K562 (cell line): ENCODE data around the gene ARAP1.

Experiments used
- ATF2 ChIP-seq: sonication (generic); formaldehyde crosslinking; IDR thresholded peaks from 2 replicates; pipeline ENCODE4 v1.8.1; 2022; ENCODE audit warnings: missing genetic modification reagents
- CBX8 ChIP-seq: fragments of 200-600 bp; sonication (generic); IDR thresholded peaks from 2 replicates; pipeline ENCODE4 v1.6.1; 2012; ENCODE audit warnings: borderline replicate concordance, mixed run types, low read depth, mild to moderate bottlenecking, moderate library complexity, mixed read lengths, low read length, control low read depth, inconsistent platforms; ENCODE audit not compliant: poor library complexity, severe bottlenecking; ENCODE audit errors: extremely low read depth
- CTCF ChIP-seq, 3 experiments: IDR thresholded peaks in 2 of 3; conservative IDR thresholded peaks in 1 of 3; 2 replicates each; pipeline ENCODE4 v1.5.1; 2011 to 2012; ENCODE audit warnings: low read length in 3 of 3, mild to moderate bottlenecking in 3 of 3, control low read depth in 2 of 3, improper control_type of control experiment in 1 of 3, inconsistent platforms in 1 of 3, low read depth in 1 of 3, mixed read lengths in 1 of 3, moderate library complexity in 1 of 3; ENCODE audit not compliant: insufficient read depth in 2 of 3
- EP300 ChIP-seq: IDR thresholded peaks from 2 replicates; pipeline ENCODE4 v1.6.1; 2012; ENCODE audit warnings: low read length, improper control_type of control experiment
- FOSL1 ChIP-seq: fragments of 200-800 bp; sonication (Bioruptor generic); conservative IDR thresholded peaks from 2 replicates; pipeline ENCODE4 v1.6.1; 2016; ENCODE audit warnings: missing genetic modification characterization, missing compliant biosample characterization
- FOXA1 ChIP-seq: fragments of 450-650 bp; IDR thresholded peaks from 2 replicates; pipeline ENCODE4 v1.6.1; 2016; ENCODE audit warnings: mild to moderate bottlenecking, borderline replicate concordance
- RAD21 ChIP-seq, 2 experiments: fragments of 250-450 bp in 1 of 2; fragments of 450-650 bp in 1 of 2; sonication (Bioruptor Pico) in 1 of 2; formaldehyde crosslinking in 1 of 2; IDR thresholded peaks in 1 of 2; conservative IDR thresholded peaks in 1 of 2; 2 replicates each; pipeline versions ENCODE4 v1.4.0 to v1.8.0; 2020 to 2022; ENCODE audit warnings: mild to moderate bottlenecking in 2 of 2, moderate library complexity in 1 of 2
- RBM25 ChIP-seq: fragments of 200-400 bp; formaldehyde crosslinking; IDR thresholded peaks from 2 replicates; pipeline ENCODE4 v1.6.1; 2018; ENCODE audit warnings: low read length, low read depth, moderate library complexity; ENCODE audit not compliant: severe bottlenecking
- SMC3 ChIP-seq: conservative IDR thresholded peaks from 2 replicates; pipeline ENCODE4 v1.6.1; 2011; ENCODE audit warnings: low read depth, low read length, improper control_type of control experiment; ENCODE audit not compliant: insufficient read depth
- TAF1 ChIP-seq: IDR thresholded peaks from 2 replicates; pipeline ENCODE4 v1.6.1; 2011; ENCODE audit warnings: mild to moderate bottlenecking, low read length, moderate library complexity; ENCODE audit not compliant: insufficient read depth, control insufficient read depth, severe bottlenecking; ENCODE audit errors: extremely low read depth
- USF1 ChIP-seq: sonication (generic); formaldehyde crosslinking; IDR thresholded peaks from 2 replicates; pipeline ENCODE4 v1.9.0; 2022; ENCODE audit warnings: mild to moderate bottlenecking, missing genetic modification reagents

DNA sequence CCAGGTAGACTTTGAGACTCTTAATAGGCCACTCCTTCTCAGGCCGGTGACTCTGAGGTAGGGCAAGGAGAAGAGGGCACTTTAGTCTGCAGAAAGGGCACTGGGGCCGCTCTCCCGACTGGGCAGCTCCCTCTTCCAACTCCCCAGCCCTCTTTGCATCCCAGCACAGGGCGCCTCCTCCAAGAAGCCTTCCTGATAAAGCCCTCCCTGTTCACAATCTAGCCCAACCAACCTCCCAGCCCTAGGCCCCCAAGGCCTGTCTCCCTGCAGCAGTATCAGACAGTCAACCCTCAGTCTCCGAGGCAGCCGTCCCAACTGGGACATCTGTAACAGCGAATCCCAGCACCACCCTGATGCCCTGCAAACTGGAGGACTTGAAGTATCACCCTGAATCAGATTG is 63.7 kb downstream of the ARAP1 start:
- no peak for TF ChIP-seq FOSL1 (tag)
- TF ChIP-seq TAF1: no peak
- no peak for TF ChIP-seq EP300
- no peak for TF ChIP-seq CBX8
- TF ChIP-seq CTCF (IDR thresholded peaks at IDR 0.05 in 2 of 3, conservative IDR thresholded peaks at IDR 0.05 in 1 of 3; ENCODE audit: insufficient read depth in 2 of 3, low read depth in 1 of 3, low read length in 3 of 3): no peak
- no peak for TF ChIP-seq USF1 (CRISPR knock-in tag)
- TF ChIP-seq FOXA1: no peak
- no peak for TF ChIP-seq ATF2 (CRISPR knock-in tag)
- no peak for TF ChIP-seq SMC3
- no peak for TF ChIP-seq RBM25
- no peak for TF ChIP-seq RAD21 (CRISPR knock-in tag; conservative IDR thresholded peaks at IDR 0.05 in 1 of 2, IDR thresholded peaks at IDR 0.05 in 1 of 2)
